ENCODE data around the gene ITGAD.

GRCh38 chr16:31430380-31431052 is 37.4 kb downstream of the ITGAD start:
- no peak for TF ChIP-seq CTCF (IDR thresholded peaks at IDR 0.05; ENCODE audit: extremely low read depth in 1 of 2, insufficient read depth in 1 of 2, low read depth in 1 of 2, low read length in 2 of 2)
- TF ChIP-seq POLR2AphosphoS5 (IDR thresholded peaks at IDR 0.05; ENCODE audit: insufficient read depth, low read depth, low read length): no peak
- no peak for TF ChIP-seq EZH2 (IDR thresholded peaks at IDR 0.05; ENCODE audit: borderline replicate concordance, low read depth, low read length, severe bottlenecking)
- no peak for TF ChIP-seq MAX (IDR thresholded peaks at IDR 0.05; ENCODE audit: insufficient read depth, insufficient read length)
- TF ChIP-seq POLR2A (IDR thresholded peaks at IDR 0.05; ENCODE audit: low read depth, low read length): no peak

Data from endothelial cell of umbilical vein (primary cell).